HCT116 (cell line): ENCODE measurements around the gene PPP2R5A. TPM values are rescaled to one million over a fixed set of nuclear protein-coding genes. Genes with fewer than 3 reads are reported as not detected.

ENCODE experiments used
- ATAC-seq: fragments of 200-7000 bp; cut with Tn5 transposase; 2 replicates; pipeline ENCODE4 v1.9.1; 2020; ENCODE audit warnings: mild to moderate bottlenecking, moderate library complexity
- BruUV-seq: library from RNA; stranded (reverse); fragments of 400-500 nt; replicated peaks from 2 replicates; lab custom pipeline; 2021; lab: Mats Ljungman, UMichigan
- CTCF ChIA-PET: fragments of 300-600 bp; sonication (Branson Sonifier 250); formaldehyde crosslinking; loops from one replicate; lab custom pipeline; 2021; ENCODE audit warnings: antibody characterized with exemption; lab: Charles Lee
- POLR2A ChIA-PET: fragments of 300-600, 350-600 bp; sonication (Branson Sonifier 250); formaldehyde crosslinking; loops from one replicate; lab custom pipeline; 2021; ENCODE audit warnings: antibody characterized with exemption; lab: Charles Lee
- RAD21 ChIA-PET, 2 experiments: fragments of 300-600 bp; sonication (Branson Sonifier 250); formaldehyde crosslinking; loops; one replicate each; lab custom pipeline; 2023; ENCODE audit warnings: low total read pairs in 2 of 2; ENCODE audit not compliant: uncharacterized antibody in 2 of 2, unreplicated experiment in 2 of 2, low non-redundant PET in 1 of 2; lab: Charles Lee
- DNase-seq: peaks from one replicate; pipeline ENCODE4 v3.0.0-alpha.2; 2010; ENCODE audit warnings: low read depth, low spot score
- H2AFZ ChIP-seq: fragments of 200-600 bp; shearing (Covaris generic), sonication (generic); 2 replicates; pipeline ENCODE4 v1.6.1; 2017; ENCODE audit warnings: low read depth, mixed run types, mixed read lengths, antibody characterized with exemption, low read length; ENCODE audit not compliant: poor library complexity, severe bottlenecking
- H3K27ac ChIP-seq: 2 replicates; pipeline ENCODE4 v1.5.1; 2012; ENCODE audit warnings: low read depth, low read length
- H3K27me3 ChIP-seq: fragments of 200-600 bp; sonication (generic); 2 replicates; pipeline ENCODE4 v1.6.1; 2016; ENCODE audit warnings: mixed run types, low read length, mixed read lengths; ENCODE audit not compliant: insufficient read depth
- H3K36me3 ChIP-seq, 2 experiments: fragments of 200-500 bp in 1 of 2; fragments of 200-600 bp in 1 of 2; sonication (Bioruptor generic) in 1 of 2; sonication (generic) in 1 of 2; 2 replicates each; pipeline versions ENCODE4 v1.5.1 to v1.6.1; 2014 to 2016; ENCODE audit warnings: low read length in 2 of 2, inconsistent platforms in 1 of 2, mixed read lengths in 1 of 2, mixed run types in 1 of 2; ENCODE audit not compliant: insufficient read depth in 2 of 2, control insufficient read depth in 1 of 2
- H3K4me1 ChIP-seq, 2 experiments: fragments of 200-600 bp in 1 of 2; sonication (generic) in 1 of 2; 2 replicates each; pipeline versions ENCODE4 v1.5.1 to v1.6.1; 2012 to 2017; ENCODE audit warnings: low read length in 2 of 2, inconsistent platforms in 1 of 2, mild to moderate bottlenecking in 1 of 2, mixed read lengths in 1 of 2, mixed run types in 1 of 2, moderate library complexity in 1 of 2; ENCODE audit not compliant: insufficient read depth in 2 of 2, control insufficient read depth in 1 of 2
- H3K4me2 ChIP-seq: fragments of 200-600 bp; sonication (generic); 2 replicates; pipeline ENCODE4 v1.6.1; 2017; ENCODE audit warnings: mixed run types, low read length, mixed read lengths
- H3K4me3 ChIP-seq, 2 experiments: fragments of 200-600 bp in 1 of 2; sonication (generic) in 1 of 2; replicated peaks in 1 of 2; 2 replicates each; pipeline ENCODE4 v1.5.1; 2011 to 2016; ENCODE audit warnings: low read length in 2 of 2, control low read depth in 1 of 2, low read depth in 1 of 2, mild to moderate bottlenecking in 1 of 2, mixed read lengths in 1 of 2, mixed run types in 1 of 2
- H3K79me2 ChIP-seq: fragments of 200-600 bp; sonication (generic); 2 replicates; pipeline ENCODE4 v1.6.1; 2017; ENCODE audit warnings: mild to moderate bottlenecking, mixed run types, low read length, moderate library complexity, mixed read lengths; ENCODE audit not compliant: insufficient read depth
- H3K9ac ChIP-seq: fragments of 200-600 bp; sonication (generic); 2 replicates; pipeline ENCODE4 v1.6.1; 2016; ENCODE audit warnings: low read length, mixed read lengths
- H3K9me2 ChIP-seq: fragments of 200-600 bp; sonication (generic), shearing (Covaris generic); 2 replicates; pipeline ENCODE4 v1.6.1; 2017; ENCODE audit warnings: mixed run types, mild to moderate bottlenecking, moderate library complexity; ENCODE audit not compliant: insufficient read depth
- H3K9me3 ChIP-seq, 2 experiments: fragments of 200-500 bp in 1 of 2; fragments of 200-600 bp in 1 of 2; sonication (Bioruptor generic) in 1 of 2; sonication (generic) in 1 of 2; 2 replicates each; pipeline ENCODE4 v1.6.1; 2014 to 2017; ENCODE audit warnings: low read length in 2 of 2, mixed read lengths in 2 of 2, inconsistent platforms in 1 of 2, low read depth in 1 of 2, mild to moderate bottlenecking in 1 of 2, mixed run types in 1 of 2, moderate library complexity in 1 of 2; ENCODE audit not compliant: control insufficient read depth in 1 of 2, insufficient read depth in 1 of 2
- H4K20me1 ChIP-seq: fragments of 200-600 bp; sonication (generic), shearing (Covaris generic); 2 replicates; pipeline ENCODE4 v1.6.1; 2017; ENCODE audit warnings: mixed run types, mild to moderate bottlenecking, moderate library complexity; ENCODE audit not compliant: insufficient read depth
- ATF3 ChIP-seq: IDR thresholded peaks from 2 replicates; pipeline ENCODE4 v1.6.1; 2012
- CBX3 ChIP-seq: IDR thresholded peaks from 2 replicates; pipeline ENCODE4 v1.6.1; 2012; ENCODE audit warnings: low read depth
- CTCF ChIP-seq, 3 experiments: fragments of 200-600 bp in 1 of 3; sonication (generic) in 1 of 3; IDR thresholded peaks in 2 of 3; conservative IDR thresholded peaks in 1 of 3; 2 replicates each; pipeline ENCODE4 v1.5.1; 2012 to 2017; ENCODE audit warnings: low read depth in 2 of 3, low read length in 2 of 3, antibody characterized with exemption in 1 of 3, borderline replicate concordance in 1 of 3, control low read depth in 1 of 3, mild to moderate bottlenecking in 1 of 3, mixed read lengths in 1 of 3, mixed run types in 1 of 3, moderate library complexity in 1 of 3; ENCODE audit not compliant: insufficient read depth in 1 of 3
- EZH2 ChIP-seq: fragments of 200-600 bp; sonication (generic); IDR thresholded peaks from 2 replicates; pipeline ENCODE4 v1.6.1; 2017; ENCODE audit warnings: antibody characterized with exemption, mixed run types
- EZH2phosphoT487 ChIP-seq: fragments of 200-600 bp; IDR thresholded peaks from 2 replicates; pipeline ENCODE4 v1.6.1; 2018; ENCODE audit warnings: antibody characterized with exemption, borderline replicate concordance
- FOSL1 ChIP-seq: IDR thresholded peaks from 2 replicates; pipeline ENCODE4 v1.6.1; 2012; ENCODE audit warnings: low read depth
- JUND ChIP-seq: IDR thresholded peaks from 2 replicates; pipeline ENCODE4 v1.6.1; 2012
- MAX ChIP-seq: IDR thresholded peaks from 2 replicates; pipeline ENCODE4 v1.6.1; 2012
- RAD21 ChIP-seq: IDR thresholded peaks from 2 replicates; pipeline ENCODE4 v1.6.1; 2012; ENCODE audit warnings: low read depth, mild to moderate bottlenecking
- REST ChIP-seq: IDR thresholded peaks from 2 replicates; pipeline ENCODE4 v1.6.1; 2012; ENCODE audit warnings: low read depth
- TCF7L2 ChIP-seq: IDR thresholded peaks from 2 replicates; pipeline ENCODE4 v1.7.0; 2011; ENCODE audit warnings: borderline replicate concordance, inconsistent platforms; ENCODE audit not compliant: insufficient read depth, insufficient read length; ENCODE audit errors: extremely low read depth
- YY1 ChIP-seq: IDR thresholded peaks from 2 replicates; pipeline ENCODE4 v1.6.1; 2011; ENCODE audit warnings: low read length, low read depth, moderate library complexity, mild to moderate bottlenecking; ENCODE audit not compliant: insufficient replicate concordance; ENCODE audit errors: extremely low read depth
- ZFX ChIP-seq: fragments of 450-650 bp; IDR thresholded peaks from 2 replicates; pipeline ENCODE4 v1.6.1; 2017
- ZNF274 ChIP-seq: fragments of 200-500 bp; sonication (Bioruptor generic); IDR thresholded peaks from 2 replicates; pipeline ENCODE4 v1.6.1; 2014; ENCODE audit warnings: mild to moderate bottlenecking, low read depth, low read length, inconsistent platforms
- intact Hi-C: fragments of 100-400 bp; cut with micrococcal nuclease; formaldehyde crosslinking; loops from 2 replicates; pipeline ENCODE4 v1.10.0; 2022
- total RNA-seq: library from RNA; stranded (reverse); gene quantifications from one replicate; pipeline ENCODE4 v1.2.1, GENCODE V29; 2021; ENCODE audit not compliant: unreplicated experiment

Gene PPP2R5A
- total RNA-seq, 1 experiment from 2014 or later: 33.1 TPM

GRCh38 chr1:212293579-212293978 is 8.4 kb downstream of the PPP2R5A start:
- no peak overlapping the region for H3K9ac ChIP-seq
- DNase-seq: no peak
- ChIA-PET POLR2A (interaction anchor here (0.9 kb wide), 1 partner anchor 226 kb away, joined by 3 read pairs; no protein-coding TSS in a partner anchor), RAD21 (no interaction called here), CTCF (interaction anchor here (2.0 kb wide), 1 partner anchor 223 kb away, joined by 10 read pairs; no protein-coding TSS in a partner anchor)
- intact Hi-C loops: no loop called here
- no TSS peak for BruUV-seq
- no peak overlapping the region for H3K4me3 ChIP-seq
- no peak overlapping the region for H3K4me2 ChIP-seq
- H3K27me3 ChIP-seq: no peaks in the 10 kb centered on the region
- no peaks in the 10 kb centered on the region for H3K36me3 ChIP-seq
- no peaks in the 10 kb centered on the region for H3K9me2 ChIP-seq
- peaks cover 22 to 33% of the 10 kb centered on the region in 2 experiments for H3K4me1 ChIP-seq
- H3K79me2 ChIP-seq: peaks cover 90% of the 10 kb centered on the region
- H3K9me3 ChIP-seq: no peaks in the 10 kb centered on the region
- 0 out of 2 replicates have a peak, but pooled peaks cover 3% of the 10 kb centered on the region for H4K20me1 ChIP-seq
- no peak for ATAC-seq
- H2AFZ ChIP-seq: no peak overlapping the region
- no peak overlapping the region for H3K27ac ChIP-seq
- TF ChIP-seq RAD21 (peak; percentile 16; the same call in 1 of the 2 replicates), MAX (no peak), CTCF (IDR thresholded peaks at IDR 0.05 in 2 of 3, conservative IDR thresholded peaks at IDR 0.05 in 1 of 3; ENCODE audit: borderline replicate concordance in 1 of 3, insufficient read depth in 1 of 3, low read depth in 2 of 3, low read length in 2 of 3) (0 out of 6 replicates have a peak, but pooled peaks of 1 of the 3 experiments have one; percentile 18), ZFX (no peak), ZNF274 (no peak)
- TF ChIP-seq, all 23 proteins: peak for 2

GRCh38 chr1:212294983-212295382 is 9.8 kb downstream of the PPP2R5A start:
- peaks cover 85% of the 10 kb centered on the region for H3K79me2 ChIP-seq
- ChIA-PET CTCF (no interaction called here), POLR2A (no interaction called here)
- DNase-seq (no peak), ATAC-seq (no peak)
- no peak overlapping the region for H3K4me2 ChIP-seq
- H3K9me3 ChIP-seq: no peaks in the 10 kb centered on the region
- no peak overlapping the region for H3K27ac ChIP-seq
- H3K4me1 ChIP-seq: peaks cover 17 to 19% of the 10 kb centered on the region in 2 experiments
- no peak for TF ChIP-seq ZFX
- TF ChIP-seq ATF3: no peak
- no peak for TF ChIP-seq EZH2phosphoT487
- no peak for TF ChIP-seq TCF7L2
- no peak for TF ChIP-seq EZH2
- TF ChIP-seq FOSL1: no peak
- TF ChIP-seq YY1: no peak
- TF ChIP-seq CBX3: no peak
- TF ChIP-seq REST: no peak
- no peak for TF ChIP-seq JUND
- TF ChIP-seq, all 23 proteins: peak for 0
- no peak overlapping the region for H2AFZ ChIP-seq
- RAD21 ChIA-PET: no interaction called here
- no peaks in the 10 kb centered on the region for H3K27me3 ChIP-seq
- no peak overlapping the region for H3K9ac ChIP-seq
- intact Hi-C loops: no loop called here
- H3K4me3 ChIP-seq: no peak overlapping the region
- no peaks in the 10 kb centered on the region for H3K36me3 ChIP-seq
- H3K9me2 ChIP-seq: no peaks in the 10 kb centered on the region
- BruUV-seq: no TSS peak
- 0 out of 2 replicates have a peak, but pooled peaks cover 3% of the 10 kb centered on the region for H4K20me1 ChIP-seq
